ENCODE measurements around the gene NEUROD2. TPM values are rescaled to one million over a fixed set of nuclear protein-coding genes. Genes with fewer than 3 reads are reported as not detected.

Gene NEUROD2
- polyA plus RNA-seq, 1 donor: 0.01 TPM

- H3K27ac ChIP-seq (ENCODE audit: low read length): no peak overlapping the region
- H3K27me3 ChIP-seq (ENCODE audit: control insufficient read depth, insufficient read depth, low read length): peaks cover 96% of the 10 kb centered on the region
- no peak overlapping the region for H3K4me3 ChIP-seq (ENCODE audit: low read length)
- no peak for DNase-seq
- WGBS (ENCODE audit: insufficient coverage, low lambda C conversion rate): no CpG with 5 or more reads among the region's 15 CpGs
- H3K9me3 ChIP-seq (ENCODE audit: control insufficient read depth, low read depth, low read length): peaks cover 9% of the 10 kb centered on the region
- H3K36me3 ChIP-seq (ENCODE audit: control insufficient read depth, insufficient read depth, low read length): no peaks in the 10 kb centered on the region
- H3K4me1 ChIP-seq (ENCODE audit: control insufficient read depth, insufficient read depth, low read length): peaks cover 10% of the 10 kb centered on the region
These were observed 642 bp upstream of the NEUROD2 start for GRCh38 chr17:39608142-39608981.

GRCh38 chr17:39607057-39607850 is 466 bp downstream of the NEUROD2 start:
- H3K9me3 ChIP-seq (ENCODE audit: control insufficient read depth, low read depth, low read length): peaks cover 9% of the 10 kb centered on the region
- no peaks in the 10 kb centered on the region for H3K36me3 ChIP-seq (ENCODE audit: control insufficient read depth, insufficient read depth, low read length)
- peaks cover 96% of the 10 kb centered on the region for H3K27me3 ChIP-seq (ENCODE audit: control insufficient read depth, insufficient read depth, low read length)
- peaks cover 10% of the 10 kb centered on the region for H3K4me1 ChIP-seq (ENCODE audit: control insufficient read depth, insufficient read depth, low read length)
- WGBS (ENCODE audit: insufficient coverage, low lambda C conversion rate): no CpG with 5 or more reads among the region's 40 CpGs
- DNase-seq: no peak
- no peak overlapping the region for H3K27ac ChIP-seq (ENCODE audit: low read length)
- no peak overlapping the region for H3K4me3 ChIP-seq (ENCODE audit: low read length)

GRCh38 chr17:39606434-39607056 is 1.2 kb downstream of the NEUROD2 start:
- H3K4me3 ChIP-seq (ENCODE audit: low read length): no peak overlapping the region
- peaks cover 9% of the 10 kb centered on the region for H3K9me3 ChIP-seq (ENCODE audit: control insufficient read depth, low read depth, low read length)
- WGBS (ENCODE audit: insufficient coverage, low lambda C conversion rate): no CpG with 5 or more reads among the region's 66 CpGs
- peaks cover 10% of the 10 kb centered on the region for H3K4me1 ChIP-seq (ENCODE audit: control insufficient read depth, insufficient read depth, low read length)
- no peak overlapping the region for H3K27ac ChIP-seq (ENCODE audit: low read length)
- H3K36me3 ChIP-seq (ENCODE audit: control insufficient read depth, insufficient read depth, low read length): no peaks in the 10 kb centered on the region
- no peak for DNase-seq
- peaks cover 97% of the 10 kb centered on the region for H3K27me3 ChIP-seq (ENCODE audit: control insufficient read depth, insufficient read depth, low read length)

GRCh38 chr17:39605492-39606433 is 2.0 kb downstream of the NEUROD2 start:
- no peaks in the 10 kb centered on the region for H3K36me3 ChIP-seq (ENCODE audit: control insufficient read depth, insufficient read depth, low read length)
- H3K27me3 ChIP-seq (ENCODE audit: control insufficient read depth, insufficient read depth, low read length): peaks cover 97% of the 10 kb centered on the region
- DNase-seq: peak in 1 of 2 donors; percentile 45
- peaks cover 10% of the 10 kb centered on the region for H3K4me1 ChIP-seq (ENCODE audit: control insufficient read depth, insufficient read depth, low read length)
- peaks cover 9% of the 10 kb centered on the region for H3K9me3 ChIP-seq (ENCODE audit: control insufficient read depth, low read depth, low read length)
- WGBS (ENCODE audit: insufficient coverage, low lambda C conversion rate): no CpG with 5 or more reads among the region's 102 CpGs
- no peak overlapping the region for H3K27ac ChIP-seq (ENCODE audit: low read length)
- no peak overlapping the region for H3K4me3 ChIP-seq (ENCODE audit: low read length)

- no peak for DNase-seq
- H3K27me3 ChIP-seq (ENCODE audit: control insufficient read depth, insufficient read depth, low read length): peaks cover 99% of the 10 kb centered on the region
- no peaks in the 10 kb centered on the region for H3K36me3 ChIP-seq (ENCODE audit: control insufficient read depth, insufficient read depth, low read length)
- H3K27ac ChIP-seq (ENCODE audit: low read length): no peak overlapping the region
- H3K9me3 ChIP-seq (ENCODE audit: control insufficient read depth, low read depth, low read length): peaks cover 9% of the 10 kb centered on the region
- WGBS (ENCODE audit: insufficient coverage, low lambda C conversion rate): no CpG with 5 or more reads among the region's 31 CpGs
- peaks cover 10% of the 10 kb centered on the region for H3K4me1 ChIP-seq (ENCODE audit: control insufficient read depth, insufficient read depth, low read length)
- no peak overlapping the region for H3K4me3 ChIP-seq (ENCODE audit: low read length)
These were observed 2.7 kb downstream of the NEUROD2 start for GRCh38 chr17:39604911-39605491.

- Histone ChIP-seq H3K27ac (ENCODE audit: low read length) (no peak overlapping the region), H3K9me3 (ENCODE audit: control insufficient read depth, low read depth, low read length) (peaks cover 14% of the 10 kb centered on the region), H3K4me3 (ENCODE audit: low read length) (no peak overlapping the region), H3K27me3 (ENCODE audit: control insufficient read depth, insufficient read depth, low read length) (peaks cover 99% of the 10 kb centered on the region), H3K36me3 (ENCODE audit: control insufficient read depth, insufficient read depth, low read length) (no peaks in the 10 kb centered on the region), H3K4me1 (ENCODE audit: control insufficient read depth, insufficient read depth, low read length) (peaks cover 12% of the 10 kb centered on the region)
- whole genome bisulfite sequencing (ENCODE audit: insufficient coverage, low lambda C conversion rate): no CpG with 5 or more reads among the region's 14 CpGs
- no peak for DNase-seq
These were observed 4.3 kb downstream of the NEUROD2 start for GRCh38 chr17:39603304-39604016.

GRCh38 chr17:39602533-39603303 is 5.0 kb downstream of the NEUROD2 start:
- Histone ChIP-seq H3K4me1 (ENCODE audit: control insufficient read depth, insufficient read depth, low read length) (peaks cover 12% of the 10 kb centered on the region), H3K9me3 (ENCODE audit: control insufficient read depth, low read depth, low read length) (peaks cover 14% of the 10 kb centered on the region), H3K27me3 (ENCODE audit: control insufficient read depth, insufficient read depth, low read length) (peaks cover 99% of the 10 kb centered on the region), H3K4me3 (ENCODE audit: low read length) (no peak overlapping the region), H3K27ac (ENCODE audit: low read length) (no peak overlapping the region), H3K36me3 (ENCODE audit: control insufficient read depth, insufficient read depth, low read length) (no peaks in the 10 kb centered on the region)
- 14% methylated on average over 2 of the region's 4 CpGs for WGBS (ENCODE audit: insufficient coverage, low lambda C conversion rate)
- no peak for DNase-seq

GRCh38 chr17:39601758-39602532 is 5.8 kb downstream of the NEUROD2 start:
- peaks cover 16% of the 10 kb centered on the region for H3K9me3 ChIP-seq (ENCODE audit: control insufficient read depth, low read depth, low read length)
- H3K4me1 ChIP-seq (ENCODE audit: control insufficient read depth, insufficient read depth, low read length): peaks cover 10% of the 10 kb centered on the region

More at GRCh38 chr17:39601758-39602532, 5.8 kb downstream of the NEUROD2 start:
- no peak for DNase-seq
- no CpG with 5 or more reads among the region's 12 CpGs for WGBS (ENCODE audit: insufficient coverage, low lambda C conversion rate)
- H3K4me3 ChIP-seq (ENCODE audit: low read length): no peak overlapping the region
- peaks cover 99% of the 10 kb centered on the region for H3K27me3 ChIP-seq (ENCODE audit: control insufficient read depth, insufficient read depth, low read length)
- H3K36me3 ChIP-seq (ENCODE audit: control insufficient read depth, insufficient read depth, low read length): no peaks in the 10 kb centered on the region
- no peak overlapping the region for H3K27ac ChIP-seq (ENCODE audit: low read length)

Data from large intestine (tissue), 3 donors.